HUDEP-2 (cell line): ENCODE data around the gene NFASC.
A peak's percentile ranks its signal among the peaks of the same experiment; 100 is the strongest.

Source experiments
- DNase-seq, 76 experiments: peaks; one replicate each; lab custom pipeline; 2025; ENCODE audit not compliant: unreplicated experiment in 76 of 76; lab: John Stamatoyannopoulos, UW

The NFASC gene

DNA sequence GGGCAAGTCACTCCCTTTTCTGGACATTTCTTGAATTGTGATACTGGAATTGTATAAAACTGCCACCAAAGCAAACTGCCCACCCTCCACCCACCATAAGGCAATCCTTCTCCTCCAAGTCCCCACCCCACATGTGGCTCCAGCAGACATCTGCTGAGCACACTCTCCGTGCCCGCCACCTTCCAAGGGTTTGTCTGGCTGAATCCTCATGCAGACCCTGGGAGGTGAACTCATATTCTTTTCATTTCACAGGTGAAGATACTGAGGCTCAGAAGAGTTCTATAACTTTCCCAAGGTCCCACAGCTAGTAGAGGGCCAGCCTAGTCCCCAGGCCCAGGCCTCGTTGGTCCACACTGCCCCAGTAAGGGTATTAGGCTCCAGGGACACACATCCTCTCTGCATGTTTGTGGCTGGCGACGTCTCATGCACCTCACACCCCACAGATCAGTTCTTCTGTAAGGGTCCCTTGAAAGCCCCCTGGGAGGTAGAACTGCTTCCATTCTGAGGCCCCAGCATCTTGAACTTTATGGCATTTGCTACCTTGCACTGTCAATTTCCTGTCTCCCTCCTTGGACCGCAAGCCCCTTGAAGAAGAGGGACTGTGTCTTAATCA is 186.4 kb downstream of the NFASC start:
- no peak for DNase-seq

DNA sequence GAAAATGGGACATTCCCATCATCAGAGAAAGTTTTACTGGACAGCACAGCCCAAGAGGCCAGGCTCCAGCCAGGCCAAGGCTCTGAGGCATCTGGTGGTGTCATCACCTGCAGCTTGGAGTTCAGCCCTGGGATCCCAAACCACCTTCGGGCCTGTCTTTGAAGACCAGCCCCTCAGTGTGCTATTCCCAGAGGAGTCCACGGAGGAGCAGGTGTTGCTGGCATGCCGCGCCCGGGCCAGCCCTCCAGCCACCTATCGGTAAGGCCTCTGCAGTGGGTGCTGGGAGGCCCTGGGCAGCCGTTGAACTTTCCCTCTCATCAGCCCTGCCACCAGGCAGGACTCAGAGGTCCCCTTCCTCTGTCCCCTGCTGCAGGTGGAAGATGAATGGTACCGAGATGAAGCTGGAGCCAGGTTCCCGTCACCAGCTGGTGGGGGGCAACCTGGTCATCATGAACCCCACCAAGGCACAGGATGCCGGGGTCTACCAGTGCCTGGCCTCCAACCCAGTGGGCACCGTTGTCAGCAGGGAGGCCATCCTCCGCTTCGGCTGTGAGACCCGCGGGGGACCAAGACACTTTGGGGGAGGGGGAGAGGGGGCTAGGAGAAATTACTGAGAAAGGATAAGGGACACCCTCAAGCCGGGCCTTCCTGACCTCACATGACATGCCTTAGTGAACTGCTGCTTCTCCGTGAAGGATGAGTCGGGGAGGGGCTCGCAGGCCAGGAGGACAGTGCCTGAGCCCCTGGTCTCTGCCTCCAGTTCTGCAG is 187.3 kb downstream of the NFASC start:
- no peak for DNase-seq

DNA sequence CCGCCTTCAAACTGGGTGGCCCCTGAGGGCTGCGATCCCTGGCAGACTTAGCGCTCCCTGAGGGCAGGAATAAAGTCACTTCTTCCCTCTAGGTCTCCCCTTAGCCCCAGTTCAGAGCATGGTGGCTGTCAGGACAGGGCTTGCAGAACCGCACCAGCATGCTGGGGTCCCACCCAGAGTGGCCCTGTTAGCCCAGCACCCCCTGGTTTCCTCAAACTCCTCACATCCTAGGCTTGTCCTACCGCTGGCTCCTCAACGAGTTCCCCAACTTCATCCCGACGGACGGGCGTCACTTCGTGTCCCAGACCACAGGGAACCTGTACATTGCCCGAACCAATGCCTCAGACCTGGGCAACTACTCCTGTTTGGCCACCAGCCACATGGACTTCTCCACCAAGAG is 188.2 kb downstream of the NFASC start:
- no peak for DNase-seq

- DNase-seq: no peak
Measured at GRCh38 chr1:205059660-205060059, 189.0 kb downstream of the NFASC start.

DNA sequence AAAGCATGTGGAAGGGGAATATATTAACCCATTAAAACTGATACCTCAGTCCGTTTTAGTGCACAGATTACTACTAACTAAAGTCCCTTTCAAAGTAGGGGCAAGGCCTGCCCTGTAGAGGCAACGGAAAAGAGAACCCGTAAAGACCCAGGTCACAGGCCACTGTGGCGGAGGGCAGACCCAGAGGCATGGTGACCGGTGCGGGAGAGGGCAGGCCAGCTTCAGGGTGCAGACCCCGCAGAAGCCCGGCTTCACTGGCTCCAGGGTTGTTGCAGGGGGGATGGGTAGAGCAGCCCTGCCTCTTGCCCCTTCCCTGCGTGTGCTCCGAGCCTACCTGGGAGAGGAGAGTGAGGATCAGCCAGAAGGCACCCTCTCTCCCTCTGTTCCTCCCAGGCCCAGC is 190.1 kb downstream of the NFASC start:
- DNase-seq: no peak

DNA sequence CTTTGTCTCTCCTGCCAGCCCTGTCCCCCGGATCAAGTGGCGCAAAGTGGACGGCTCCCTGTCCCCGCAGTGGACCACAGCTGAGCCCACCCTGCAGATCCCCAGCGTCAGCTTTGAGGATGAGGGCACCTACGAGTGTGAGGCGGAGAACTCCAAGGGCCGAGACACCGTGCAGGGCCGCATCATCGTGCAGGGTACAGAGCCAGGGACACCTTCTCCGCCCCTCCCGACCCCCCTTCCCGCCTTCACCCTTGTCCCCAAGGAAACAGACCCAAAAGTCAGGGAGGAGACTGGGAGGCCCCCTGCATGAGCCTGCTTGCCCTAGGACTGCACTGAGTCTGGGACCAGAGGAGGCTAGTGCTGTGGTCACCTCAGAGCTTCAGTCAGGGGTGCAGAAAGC is 190.6 kb downstream of the NFASC start:
- DNase-seq: no peak

GRCh38 chr1:205061665-205062069 is 191.0 kb downstream of the NFASC start:
- peak in 53 of 76 experiments; percentile 7 to 72 (median 39) for DNase-seq

- no peak for DNase-seq
Measured at GRCh38 chr1:205062319-205062718, 191.7 kb downstream of the NFASC start.

GRCh38 chr1:205062895-205063294 is 192.2 kb downstream of the NFASC start:
- DNase-seq: no peak

GRCh38 chr1:205064301-205064700 is 193.6 kb downstream of the NFASC start:
- no peak for DNase-seq

GRCh38 chr1:205064741-205065316 is 194.2 kb downstream of the NFASC start:
- no peak for DNase-seq

DNA sequence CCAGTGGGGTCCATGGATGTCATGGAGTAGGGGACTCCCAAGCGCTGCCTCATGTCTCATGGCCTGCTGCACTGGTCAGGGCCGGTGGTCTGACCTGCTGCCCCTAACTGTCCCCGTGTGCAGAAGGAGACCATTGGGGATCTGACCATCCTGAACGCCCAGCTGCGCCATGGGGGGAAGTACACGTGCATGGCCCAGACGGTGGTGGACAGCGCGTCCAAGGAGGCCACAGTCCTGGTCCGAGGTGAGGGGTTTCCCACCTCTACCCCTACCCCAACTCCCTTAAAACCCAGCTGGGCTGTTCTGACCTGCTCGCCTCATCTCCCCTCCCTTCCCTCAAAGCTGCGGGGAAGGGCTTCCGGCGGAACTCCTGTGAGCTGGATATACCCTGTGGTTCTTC is 195.0 kb downstream of the NFASC start:
- DNase-seq: no peak

DNA sequence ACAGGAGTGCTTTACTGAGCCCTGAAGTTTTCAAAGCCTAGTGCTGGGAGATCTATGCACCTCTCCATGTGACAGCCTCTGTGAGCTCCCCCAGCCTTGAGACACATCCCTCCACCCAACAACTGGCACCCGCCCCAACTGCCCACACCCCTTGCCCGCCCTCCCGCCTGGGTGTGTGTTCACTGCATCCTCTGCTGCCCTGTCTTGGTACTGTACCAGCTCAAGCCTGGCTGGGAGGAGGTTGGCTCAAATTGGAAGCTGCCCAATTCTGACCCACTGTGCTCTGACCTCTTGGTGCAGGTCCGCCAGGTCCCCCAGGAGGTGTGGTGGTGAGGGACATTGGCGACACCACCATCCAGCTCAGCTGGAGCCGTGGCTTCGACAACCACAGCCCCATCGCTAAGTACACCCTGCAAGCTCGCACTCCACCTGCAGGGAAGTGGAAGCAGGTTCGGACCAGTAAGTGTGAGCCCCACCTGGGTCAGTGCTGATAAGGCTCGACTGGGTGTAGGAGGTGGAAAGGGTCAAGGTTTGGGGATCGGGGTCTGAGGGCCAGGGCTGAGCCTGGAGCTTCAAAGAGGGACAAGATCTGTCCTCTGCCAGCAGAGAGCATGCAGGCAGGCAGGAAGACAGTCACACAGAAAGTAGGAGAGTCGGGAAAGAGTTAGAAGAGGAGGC is 195.6 kb downstream of the NFASC start:
- DNase-seq: peak in 66 of 76 experiments; percentile 7 to 80 (median 56)

GRCh38 chr1:205067031-205067430 is 196.4 kb downstream of the NFASC start:
- no peak for DNase-seq

- DNase-seq: no peak
Measured at GRCh38 chr1:205068001-205068400, 197.3 kb downstream of the NFASC start.

GRCh38 chr1:205068457-205069040 is 197.9 kb downstream of the NFASC start:
- DNase-seq: no peak

DNA sequence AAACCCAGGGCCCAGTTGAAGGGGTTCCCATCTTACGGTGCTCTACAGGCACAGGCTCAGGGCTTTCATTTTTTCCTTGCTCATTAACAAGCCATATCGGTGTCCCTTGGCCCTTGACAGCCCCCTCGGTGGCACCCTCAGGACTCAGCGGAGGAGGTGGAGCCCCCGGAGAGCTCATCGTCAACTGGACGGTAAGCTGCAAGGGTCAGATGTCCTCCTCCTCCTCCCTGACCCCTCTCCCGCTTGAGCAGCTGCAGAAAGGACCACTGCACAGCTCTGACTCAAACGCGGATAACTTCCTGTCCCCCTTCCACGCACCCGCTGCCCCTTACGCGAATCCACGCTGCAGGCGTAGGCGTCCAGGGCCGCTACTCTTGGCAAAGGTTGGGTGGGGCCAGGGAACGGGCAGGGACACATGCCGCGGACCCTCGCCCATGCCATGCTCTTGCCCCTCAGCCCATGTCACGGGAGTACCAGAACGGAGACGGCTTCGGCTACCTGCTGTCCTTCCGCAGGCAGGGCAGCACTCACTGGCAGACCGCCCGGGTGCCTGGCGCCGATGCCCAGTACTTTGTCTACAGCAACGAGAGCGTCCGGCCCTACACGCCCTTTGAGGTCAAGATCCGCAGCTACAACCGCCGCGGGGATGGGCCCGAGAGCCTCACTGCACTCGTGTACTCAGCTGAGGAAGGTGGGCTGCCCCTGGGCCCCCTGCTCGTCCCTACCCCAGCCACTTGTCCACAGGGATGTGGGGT is 198.9 kb downstream of the NFASC start:
- DNase-seq: no peak

DNA sequence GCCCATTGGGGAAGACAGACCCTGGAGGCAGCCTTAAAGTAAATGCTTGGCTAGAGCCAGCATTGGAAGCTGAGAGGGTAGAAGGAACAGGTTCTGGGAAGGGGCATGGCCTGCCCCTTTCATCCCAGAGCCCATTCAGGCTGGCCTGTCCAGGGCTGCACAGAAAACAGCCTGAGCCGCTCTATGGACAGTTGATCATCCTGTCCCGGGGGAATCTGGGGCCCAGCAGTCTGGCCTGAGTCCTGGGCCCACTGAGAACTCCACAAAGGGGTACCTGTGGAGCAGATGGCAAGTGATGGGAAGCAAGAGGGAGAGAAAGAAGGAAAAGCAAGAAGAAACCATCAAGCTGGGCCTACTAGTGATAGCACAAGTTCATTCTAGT is 200.4 kb downstream of the NFASC start:
- DNase-seq: no peak

DNA sequence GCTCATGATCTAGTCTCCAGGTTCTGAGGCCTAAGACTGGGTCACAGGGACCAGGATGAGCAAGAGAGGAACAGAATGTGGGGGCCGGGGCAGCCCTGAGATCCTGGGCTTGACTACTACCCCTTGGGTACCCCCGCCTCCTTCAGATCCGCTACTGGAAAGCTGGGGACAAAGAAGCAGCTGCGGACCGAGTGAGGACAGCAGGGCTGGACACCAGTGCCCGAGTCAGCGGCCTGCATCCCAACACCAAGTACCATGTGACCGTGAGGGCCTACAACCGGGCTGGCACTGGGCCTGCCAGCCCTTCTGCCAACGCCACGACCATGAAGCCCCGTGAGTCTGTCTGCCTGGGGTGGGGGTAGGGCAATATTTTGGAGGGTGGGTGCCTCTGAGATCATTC is 201.1 kb downstream of the NFASC start:
- no peak for DNase-seq

DNA sequence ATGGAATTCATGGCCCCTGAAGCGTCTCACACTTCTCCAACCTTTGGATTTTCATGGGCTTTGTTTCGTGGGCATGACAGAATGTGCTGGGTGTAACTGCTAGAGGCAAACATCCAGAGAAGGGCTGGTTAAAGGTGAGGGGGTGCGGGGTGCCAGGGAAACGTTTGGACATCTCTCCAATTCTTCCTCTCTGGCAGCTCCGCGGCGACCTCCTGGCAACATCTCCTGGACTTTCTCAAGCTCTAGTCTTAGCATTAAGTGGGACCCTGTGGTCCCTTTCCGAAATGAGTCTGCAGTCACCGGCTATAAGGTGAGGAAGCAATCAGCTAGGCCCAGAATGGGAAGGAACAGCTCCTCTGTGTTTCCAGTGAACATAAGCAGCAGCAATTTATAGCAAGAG is 201.6 kb downstream of the NFASC start:
- no peak for DNase-seq
